Adrenal gland (tissue), 12 donors: ENCODE data around the gene PLEKHG7. TPM values are rescaled to one million over a fixed set of nuclear protein-coding genes. Genes with fewer than 3 reads are reported as not detected.

Experiments used
- DNase-seq, 7 donors: peaks; one replicate each; pipeline ENCODE4 v3.0.0-alpha.2; 2019 to 2020
- H3K27ac ChIP-seq, 5 donors: fragments of 200-600 bp; sonication (generic) in 4 of 5; 1 replicate in 3 of 5; 2 replicates in 2 of 5; pipeline versions ENCODE4 v1.5.1 to v1.8.0; 2016 to 2020; ENCODE audit warnings: mild to moderate bottlenecking in 1 of 5
- H3K27me3 ChIP-seq: fragments of 200-600 bp; 2 replicates; pipeline ENCODE4 v1.8.0; 2021
- H3K36me3 ChIP-seq, 2 donors: fragments of 200-600 bp; replicated peaks in 1 of 2; 1 replicate in 1 of 2; 2 replicates in 1 of 2; pipeline versions ENCODE4 v1.5.1 to v1.8.0; 2018 to 2022
- H3K4me1 ChIP-seq, 2 donors: fragments of 200-600 bp; replicated peaks in 1 of 2; 1 replicate in 1 of 2; 2 replicates in 1 of 2; pipeline versions ENCODE4 v1.5.1 to v1.8.0; 2018 to 2021
- H3K4me3 ChIP-seq, 4 donors: fragments of 200-600 bp; sonication (generic) in 3 of 4; one replicate each; pipeline ENCODE4 v1.5.1; 2016 to 2018
- H3K9me3 ChIP-seq, 3 donors: fragments of 200-600 bp; sonication (generic) in 1 of 3; replicated peaks in 1 of 3; 1 replicate in 2 of 3; 2 replicates in 1 of 3; pipeline versions ENCODE4 v1.5.1 to v1.8.0; 2016 to 2021
- CTCF ChIP-seq, 6 experiments: fragments of 450-650 bp in 4 of 6; fragments of 200-600 bp in 2 of 6; sonication (generic) in 1 of 6; IDR thresholded peaks; 1 replicate in 5 of 6; 2 replicates in 1 of 6; pipeline versions ENCODE4 v1.5.1 to v1.8.0; 2016 to 2021; ENCODE audit warnings: antibody characterized with exemption in 6 of 6, mild to moderate bottlenecking in 2 of 6, moderate library complexity in 1 of 6
- POLR2A ChIP-seq, 2 donors: fragments of 450-650 bp; IDR thresholded peaks; one replicate each; pipeline ENCODE4 v1.6.1; 2017; ENCODE audit warnings: antibody characterized with exemption in 2 of 2, mild to moderate bottlenecking in 2 of 2, moderate library complexity in 1 of 2
- WGBS, 4 donors: extraction: QIAGEN DNeasy Blood & Tissue Kit in 2 of 4; methylation state at CpG; one replicate each; pipeline versions ENCODE4 v1.1.5 to v1.1.7; 2013 to 2017; 5-methylcytosine and 5-hydroxymethylcytosine counted together
- intact Hi-C, 2 donors: fragments of 100-400 bp; cut with DNase I; formaldehyde crosslinking; loops; one replicate each; pipeline versions ENCODE4 v1.14.1 to v1.15.0; 2022 to 2023
- polyA plus RNA-seq, 3 donors: library from polyadenylated mRNA; stranded (reverse); fragments of 200-250 nt in 2 of 3; fragments of 350-450 nt in 1 of 3; fragmentation: Illumina TruSeq in 1 of 3; extraction: RNeasy Lipid Tissue Mini Kit (QIAGEN cat#74804) in 1 of 3; gene quantifications; one replicate each; pipeline ENCODE4 v1.2.3, GENCODE V29; 2013 to 2014
- total RNA-seq, 9 donors: library from RNA; depleted of rRNA in 4 of 9; stranded (reverse); fragments of >200 nt in 4 of 9; fragments of 120-200 nt in 1 of 9; fragmentation: NEBNext Ultra II Directional in 1 of 9; extraction: Animal tissue kit (Norgen Biotek cat#: 25700) in 1 of 9; gene quantifications; one replicate each; pipeline versions ENCODE4 v1.1.0 to v1.2.4, GENCODE V29; 2013 to 2023
- donor health status: healthy with polysubstance abuse.
- donor health status: Bipolar disorder and iron deficiency.
- donor health status: DM: yes; HTN: yes; CAD: no.
- donor health status: DM: no; HTN: no; CAD: no.
- donor health status: DM: no; HTN: no; CAD: no.
- donor health status: DM: yes; HTN: yes; CAD: no.

Gene PLEKHG7
- total and polyA plus RNA-seq, 12 donors: not detected

GRCh38 chr12:92735131-92735721, 32.4 kb downstream of the PLEKHG7 start:
- Histone ChIP-seq H3K27ac (no peak overlapping the region), H3K36me3 (no peaks in the 10 kb centered on the region), H3K4me1 (peaks cover 0 to 4% of the 10 kb centered on the region in 2 donors), H3K4me3 (no peak overlapping the region), H3K27me3 (no peaks in the 10 kb centered on the region), H3K9me3 (no peaks in the 10 kb centered on the region)
- DNase-seq: no peak
- WGBS, 4 donors: 39 to 50% (median 41%) methylated on average over 3 of the region's 3 CpGs
- intact Hi-C loops: no loop called here
- TF ChIP-seq POLR2A (IDR thresholded peaks at IDR 0.05): no peak
- TF ChIP-seq CTCF (IDR thresholded peaks at IDR 0.05): no peak

- H3K4me1 ChIP-seq: peaks cover 0 to 4% of the 10 kb centered on the region in 2 donors
- WGBS, 4 donors: 81 to 92% (median 86%) methylated on average over 6 of the region's 6 CpGs
- no peaks in the 10 kb centered on the region for H3K27me3 ChIP-seq
- no peak for TF ChIP-seq POLR2A (IDR thresholded peaks at IDR 0.05)
- TF ChIP-seq CTCF (IDR thresholded peaks at IDR 0.05): no peak
- intact Hi-C loops: no loop called here
- no peaks in the 10 kb centered on the region for H3K36me3 ChIP-seq
- H3K9me3 ChIP-seq: no peaks in the 10 kb centered on the region
- no peak overlapping the region for H3K4me3 ChIP-seq
- no peak for DNase-seq
- no peak overlapping the region for H3K27ac ChIP-seq
These were observed 33.8 kb downstream of the PLEKHG7 start for GRCh38 chr12:92736605-92737004.

- WGBS, 4 donors: 86 to 93% (median 91%) methylated on average over 7 of the region's 7 CpGs
- intact Hi-C loops: no loop called here
- peaks cover 0 to 4% of the 10 kb centered on the region in 2 donors for H3K4me1 ChIP-seq
- DNase-seq: no peak
- TF ChIP-seq CTCF (IDR thresholded peaks at IDR 0.05): no peak
- no peak for TF ChIP-seq POLR2A (IDR thresholded peaks at IDR 0.05)
- no peak overlapping the region for H3K27ac ChIP-seq
- H3K27me3 ChIP-seq: no peaks in the 10 kb centered on the region
- no peaks in the 10 kb centered on the region for H3K9me3 ChIP-seq
- no peak overlapping the region for H3K4me3 ChIP-seq
- H3K36me3 ChIP-seq: no peaks in the 10 kb centered on the region
These were observed 35.4 kb downstream of the PLEKHG7 start for GRCh38 chr12:92737855-92738850.

GRCh38 chr12:92739113-92739512, 36.3 kb downstream of the PLEKHG7 start:
- no peak for DNase-seq
- Histone ChIP-seq H3K27me3 (no peaks in the 10 kb centered on the region), H3K9me3 (no peaks in the 10 kb centered on the region), H3K27ac (no peak overlapping the region), H3K4me3 (no peak overlapping the region), H3K4me1 (peaks cover 0 to 4% of the 10 kb centered on the region in 2 donors), H3K36me3 (no peaks in the 10 kb centered on the region)
- TF ChIP-seq CTCF (IDR thresholded peaks at IDR 0.05) (no peak), POLR2A (IDR thresholded peaks at IDR 0.05) (no peak)
- 81 to 90% (median 84%) methylated on average over 4 of the region's 4 CpGs for WGBS, 4 donors
- intact Hi-C loops: no loop called here
